Lung (tissue), 12 donors: ENCODE measurements around the gene TMEM123. TPM values are rescaled to one million over a fixed set of nuclear protein-coding genes. Genes with fewer than 3 reads are reported as not detected.

Experiments
- ATAC-seq: fragments of 200-7000 bp; cut with Tn5 transposase; one replicate; pipeline ENCODE4 v1.9.1; 2020; ENCODE audit warnings: moderate number of reproducible peaks; ENCODE audit not compliant: insufficient read depth, low FRiP score
- DNase-seq, 3 donors: peaks; one replicate each; pipeline ENCODE4 v3.0.0-alpha.2; 2013 to 2017
- H3K27ac ChIP-seq, 2 donors: one replicate each; pipeline ENCODE4 v1.5.1; 2013; ENCODE audit warnings: mild to moderate bottlenecking in 2 of 2, moderate library complexity in 2 of 2, control low read depth in 1 of 2, inconsistent platforms in 1 of 2, low read depth in 1 of 2, low read length in 1 of 2
- H3K27me3 ChIP-seq, 3 donors: one replicate each; pipeline ENCODE4 v1.5.1; 2013; ENCODE audit warnings: low read length in 2 of 3; ENCODE audit not compliant: control insufficient read depth in 3 of 3, insufficient read depth in 3 of 3
- H3K36me3 ChIP-seq, 4 donors: one replicate each; pipeline ENCODE4 v1.5.1; 2013; ENCODE audit warnings: low read length in 4 of 4, mild to moderate bottlenecking in 1 of 4, moderate library complexity in 1 of 4; ENCODE audit not compliant: control insufficient read depth in 4 of 4, insufficient read depth in 4 of 4
- H3K4me1 ChIP-seq, 5 donors: one replicate each; pipeline ENCODE4 v1.5.1; 2013; ENCODE audit warnings: low read length in 5 of 5, mild to moderate bottlenecking in 2 of 5, moderate library complexity in 1 of 5; ENCODE audit not compliant: control insufficient read depth in 5 of 5, insufficient read depth in 5 of 5
- H3K4me3 ChIP-seq: one replicate; pipeline ENCODE4 v1.5.1; 2013; ENCODE audit warnings: mild to moderate bottlenecking, control low read depth, moderate library complexity
- H3K9ac ChIP-seq, 2 donors: one replicate each; pipeline ENCODE4 v1.5.1; 2013; ENCODE audit warnings: low read length in 2 of 2, control low read depth in 1 of 2; ENCODE audit not compliant: insufficient read depth in 1 of 2
- H3K9me3 ChIP-seq, 4 donors: one replicate each; pipeline ENCODE4 v1.5.1; 2013; ENCODE audit warnings: low read length in 3 of 4, mild to moderate bottlenecking in 1 of 4, moderate library complexity in 1 of 4; ENCODE audit not compliant: control insufficient read depth in 4 of 4, insufficient read depth in 3 of 4
- WGBS, 2 donors: extraction: QIAGEN DNeasy Blood & Tissue Kit; methylation state at CpG; one replicate each; pipeline ENCODE4 v1.1.7; 2013; 5-methylcytosine and 5-hydroxymethylcytosine counted together
- polyA plus RNA-seq, 2 donors: library from polyadenylated mRNA; stranded (reverse); fragments of 200-250 nt; gene quantifications; one replicate each; pipeline ENCODE4 v1.2.1, GENCODE V29; 2013
- total RNA-seq, 2 donors: library from RNA; depleted of rRNA in 1 of 2; stranded (reverse); fragments of >200 nt in 1 of 2; gene quantifications; one replicate each; pipeline ENCODE4 v1.2.1, GENCODE V29; 2014 to 2021
- TF ChIP-seq, protein P1 (sequence below): IDR thresholded peaks from 2 replicates; pipeline ENCODE4 v1.5.1; 2012; ENCODE audit warnings: mild to moderate bottlenecking; ENCODE audit errors: control extremely low read depth, extremely low read depth
- donor health status: control.
- donor health status: control.
- donor health status: Bipolar disorder and iron deficiency.
- donor health status: healthy.
- donor health status: DM: yes; HTN: yes; CAD: no.

The TMEM123 gene
- total and polyA plus RNA-seq, 4 donors = 53.6 to 245 (median 100) TPM

- H3K27me3 ChIP-seq = no peaks in the 10 kb centered on the region
- no peak for ATAC-seq
- H3K36me3 ChIP-seq = peaks cover 0 to 2% (median under 1%) of the 10 kb centered on the region in 4 donors
- H3K4me3 ChIP-seq = no peak overlapping the region
- TF ChIP-seq, protein P1, sequence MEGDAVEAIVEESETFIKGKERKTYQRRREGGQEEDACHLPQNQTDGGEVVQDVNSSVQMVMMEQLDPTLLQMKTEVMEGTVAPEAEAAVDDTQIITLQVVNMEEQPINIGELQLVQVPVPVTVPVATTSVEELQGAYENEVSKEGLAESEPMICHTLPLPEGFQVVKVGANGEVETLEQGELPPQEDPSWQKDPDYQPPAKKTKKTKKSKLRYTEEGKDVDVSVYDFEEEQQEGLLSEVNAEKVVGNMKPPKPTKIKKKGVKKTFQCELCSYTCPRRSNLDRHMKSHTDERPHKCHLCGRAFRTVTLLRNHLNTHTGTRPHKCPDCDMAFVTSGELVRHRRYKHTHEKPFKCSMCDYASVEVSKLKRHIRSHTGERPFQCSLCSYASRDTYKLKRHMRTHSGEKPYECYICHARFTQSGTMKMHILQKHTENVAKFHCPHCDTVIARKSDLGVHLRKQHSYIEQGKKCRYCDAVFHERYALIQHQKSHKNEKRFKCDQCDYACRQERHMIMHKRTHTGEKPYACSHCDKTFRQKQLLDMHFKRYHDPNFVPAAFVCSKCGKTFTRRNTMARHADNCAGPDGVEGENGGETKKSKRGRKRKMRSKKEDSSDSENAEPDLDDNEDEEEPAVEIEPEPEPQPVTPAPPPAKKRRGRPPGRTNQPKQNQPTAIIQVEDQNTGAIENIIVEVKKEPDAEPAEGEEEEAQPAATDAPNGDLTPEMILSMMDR = no peak
- no peak for DNase-seq
- 63 to 67% methylated on average over 1 of the region's 1 CpG for WGBS, 2 donors
- peaks cover 0 to 6% (median 3%) of the 10 kb centered on the region in 5 donors for H3K4me1 ChIP-seq
- H3K27ac ChIP-seq = no peak overlapping the region
- peaks cover 0 to 15% (median 3%) of the 10 kb centered on the region in 4 donors for H3K9me3 ChIP-seq
- H3K9ac ChIP-seq = no peak overlapping the region
Observed at GRCh38 chr11:102415304-102415916, 37.2 kb downstream of the TMEM123 start.

GRCh38 chr11:102414559-102414958 is 38.0 kb downstream of the TMEM123 start:
- Histone ChIP-seq H3K4me3 (no peak overlapping the region), H3K27me3 (no peaks in the 10 kb centered on the region), H3K9ac (no peak overlapping the region), H3K9me3 (peaks cover 0 to 15% (median 3%) of the 10 kb centered on the region in 4 donors), H3K36me3 (peaks cover 0 to 5% (median 1%) of the 10 kb centered on the region in 4 donors), H3K27ac (no peak overlapping the region), H3K4me1 (peaks cover 0 to 11% (median 3%) of the 10 kb centered on the region in 5 donors)
- no peak for DNase-seq
- no peak for ATAC-seq
- TF ChIP-seq, protein P1 = no peak
- WGBS, 2 donors = 79 to 90% methylated on average over 2 of the region's 2 CpGs

- Histone ChIP-seq H3K36me3 (peaks cover 0 to 7% (median 2%) of the 10 kb centered on the region in 4 donors), H3K9ac (no peak overlapping the region), H3K27ac (no peak overlapping the region), H3K9me3 (peaks cover 0 to 15% (median 3%) of the 10 kb centered on the region in 4 donors), H3K4me3 (no peak overlapping the region), H3K4me1 (peaks cover 0 to 11% (median 3%) of the 10 kb centered on the region in 5 donors), H3K27me3 (no peaks in the 10 kb centered on the region)
- ATAC-seq = no peak
- 97 to 100% methylated on average over 4 of the region's 4 CpGs for WGBS, 2 donors
- TF ChIP-seq, protein P1 = no peak
- no peak for DNase-seq
Observed at GRCh38 chr11:102413497-102413896, 39.1 kb downstream of the TMEM123 start.

GRCh38 chr11:102411142-102411541 is 41.4 kb downstream of the TMEM123 start:
- no peak for ATAC-seq

More at GRCh38 chr11:102411142-102411541, 41.4 kb downstream of the TMEM123 start:
- WGBS, 2 donors = 97% methylated on average over 7 of the region's 7 CpGs
- peaks cover 0 to 11% (median 6%) of the 10 kb centered on the region in 5 donors for H3K4me1 ChIP-seq
- H3K27ac ChIP-seq = no peak overlapping the region
- peaks cover 3 to 16% (median 4%) of the 10 kb centered on the region in 4 donors for H3K36me3 ChIP-seq
- TF ChIP-seq, protein P1 = no peak
- H3K27me3 ChIP-seq = no peaks in the 10 kb centered on the region
- no peak overlapping the region for H3K4me3 ChIP-seq
- no peak overlapping the region for H3K9ac ChIP-seq
- peaks cover 0 to 7% (median under 1%) of the 10 kb centered on the region in 4 donors for H3K9me3 ChIP-seq
- DNase-seq = no peak
